Mesenchymal stem cell (in vitro differentiated cells and primary cell): ENCODE data around the gene CELF2.

ENCODE experiments used
- DNase-seq: peaks from one replicate; pipeline ENCODE4 v3.0.0-alpha.2; 2013
- H2AFZ ChIP-seq: one replicate; pipeline ENCODE4 v1.6.1; 2013; ENCODE audit warnings: low read depth, mild to moderate bottlenecking, control low read depth, inconsistent platforms, low read length, moderate library complexity
- H2AK5ac ChIP-seq: 2 replicates; pipeline ENCODE4 v1.6.1; 2013; ENCODE audit warnings: low read length, moderate library complexity, mild to moderate bottlenecking, inconsistent platforms; ENCODE audit not compliant: severe bottlenecking
- H2BK120ac ChIP-seq: one replicate; pipeline ENCODE4 v1.6.1; 2013; ENCODE audit warnings: low read depth, mild to moderate bottlenecking, inconsistent platforms, low read length, moderate library complexity
- H2BK12ac ChIP-seq, 2 experiments: one replicate each; pipeline ENCODE4 v1.6.1; 2013; ENCODE audit warnings: inconsistent platforms in 2 of 2, low read length in 2 of 2, mild to moderate bottlenecking in 2 of 2, moderate library complexity in 2 of 2, control low read depth in 1 of 2
- H2BK15ac ChIP-seq: one replicate; pipeline ENCODE4 v1.6.1; 2013; ENCODE audit warnings: mild to moderate bottlenecking, low read depth, inconsistent platforms; ENCODE audit not compliant: poor library complexity, severe bottlenecking
- H2BK5ac ChIP-seq: 2 replicates; pipeline ENCODE4 v1.6.1; 2013; ENCODE audit warnings: low read depth, mild to moderate bottlenecking, low read length, control low read depth, inconsistent platforms; ENCODE audit not compliant: poor library complexity, severe bottlenecking
- H3K14ac ChIP-seq, 2 experiments: one replicate each; pipeline ENCODE4 v1.6.1; 2013; ENCODE audit warnings: inconsistent platforms in 2 of 2, low read length in 2 of 2, control low read depth in 1 of 2, mild to moderate bottlenecking in 1 of 2, moderate library complexity in 1 of 2
- H3K18ac ChIP-seq, 2 experiments: one replicate each; pipeline ENCODE4 v1.6.1; 2013; ENCODE audit warnings: inconsistent platforms in 2 of 2, low read length in 2 of 2, control low read depth in 1 of 2, low read depth in 1 of 2, mild to moderate bottlenecking in 1 of 2
- H3K23ac ChIP-seq, 2 experiments: one replicate each; pipeline ENCODE4 v1.6.1; 2013; ENCODE audit warnings: inconsistent platforms in 2 of 2, low read length in 2 of 2, mild to moderate bottlenecking in 2 of 2, moderate library complexity in 2 of 2, control low read depth in 1 of 2
- H3K27ac ChIP-seq: 2 replicates; pipeline ENCODE4 v1.5.1; 2013; ENCODE audit warnings: mild to moderate bottlenecking, moderate library complexity, low read length, control low read depth, inconsistent platforms; ENCODE audit not compliant: poor library complexity, severe bottlenecking
- H3K27me3 ChIP-seq, 2 experiments: 2 replicates each; pipeline versions ENCODE4 v1.6.1 to v1.7.0; 2013; ENCODE audit warnings: low read length in 2 of 2, mild to moderate bottlenecking in 2 of 2, moderate library complexity in 2 of 2, control low read depth in 1 of 2, inconsistent platforms in 1 of 2; ENCODE audit not compliant: control insufficient read depth in 1 of 2, insufficient read depth in 1 of 2
- H3K36me3 ChIP-seq, 2 experiments: 2 replicates each; pipeline versions ENCODE4 v1.6.1 to v1.7.0; 2013; ENCODE audit warnings: low read length in 2 of 2, control low read depth in 1 of 2, inconsistent platforms in 1 of 2, low read depth in 1 of 2, mild to moderate bottlenecking in 1 of 2; ENCODE audit not compliant: insufficient read depth in 2 of 2, control insufficient read depth in 1 of 2
- H3K4ac ChIP-seq, 2 experiments: one replicate each; pipeline ENCODE4 v1.6.1; 2013; ENCODE audit warnings: inconsistent platforms in 2 of 2, low read length in 2 of 2, mild to moderate bottlenecking in 2 of 2, moderate library complexity in 2 of 2, control low read depth in 1 of 2, low read depth in 1 of 2
- H3K4me1 ChIP-seq: 2 replicates; pipeline ENCODE4 v1.6.1; 2013; ENCODE audit warnings: low read depth, low read length, control low read depth; ENCODE audit not compliant: control insufficient read depth, insufficient read depth
- H3K4me2 ChIP-seq: 2 replicates; pipeline ENCODE4 v1.6.1; 2013; ENCODE audit warnings: low read length, mild to moderate bottlenecking, inconsistent platforms; ENCODE audit not compliant: poor library complexity, severe bottlenecking
- H3K4me3 ChIP-seq, 2 experiments: 2 replicates each; pipeline versions ENCODE4 v1.5.1 to v1.7.0; 2013; ENCODE audit warnings: low read length in 2 of 2, mild to moderate bottlenecking in 2 of 2, control low read depth in 1 of 2, low read depth in 1 of 2; ENCODE audit not compliant: insufficient read depth in 1 of 2
- H3K79me1 ChIP-seq: replicated peaks from 2 replicates; pipeline ENCODE4 v1.6.1; 2013; ENCODE audit warnings: mild to moderate bottlenecking, control low read depth, low read length, inconsistent platforms; ENCODE audit not compliant: poor library complexity, severe bottlenecking
- H3K9ac ChIP-seq: 2 replicates; pipeline ENCODE4 v1.7.0; 2013; ENCODE audit warnings: mild to moderate bottlenecking, low read length, moderate library complexity
- H3K9me3 ChIP-seq: 2 replicates; pipeline ENCODE4 v1.7.0; 2013; ENCODE audit warnings: mild to moderate bottlenecking, low read length; ENCODE audit not compliant: control insufficient read depth
- H4K8ac ChIP-seq: one replicate; pipeline ENCODE4 v1.6.1; 2013; ENCODE audit warnings: inconsistent platforms, mild to moderate bottlenecking, low read length, moderate library complexity
- H4K91ac ChIP-seq: one replicate; pipeline ENCODE4 v1.6.1; 2013; ENCODE audit warnings: mild to moderate bottlenecking, low read length, inconsistent platforms
- WGBS: methylation state at CpG from one replicate; pipeline ENCODE4 v1.1.7; 2013; ENCODE audit warnings: mixed read lengths; 5-methylcytosine and 5-hydroxymethylcytosine counted together

Gene CELF2

GRCh38 chr10:11334436-11334835 is 316.8 kb downstream of the CELF2 start:
- Histone ChIP-seq H3K4me2 (no peak overlapping the region), H2BK12ac (no peak overlapping the region), H4K8ac (no peak overlapping the region), H2AFZ (no peak overlapping the region), H2BK15ac (no peak overlapping the region), H3K14ac (no peak overlapping the region), H3K9ac (no peak overlapping the region), H3K4me1 (no peaks in the 10 kb centered on the region), H2BK5ac (no peak overlapping the region), H2AK5ac (no peak overlapping the region), H4K91ac (no peak overlapping the region), H2BK120ac (no peak overlapping the region), H3K27ac (no peak overlapping the region), H3K79me1 (no peaks in the 10 kb centered on the region), H3K9me3 (no peaks in the 10 kb centered on the region), H3K4me3 (no peak overlapping the region), H3K18ac (no peak overlapping the region), H3K36me3 (peaks cover 8 to 18% of the 10 kb centered on the region in 2 experiments), H3K4ac (no peak overlapping the region), H3K23ac (no peak overlapping the region), H3K27me3 (peaks cover 5 to 18% of the 10 kb centered on the region in 2 experiments)
- no peak for DNase-seq
- WGBS, result 88% methylated on average over 5 of the region's 8 CpGs

GRCh38 chr10:11335167-11335652 is 317.5 kb downstream of the CELF2 start:
- Histone ChIP-seq H2BK15ac (no peak overlapping the region), H2BK120ac (no peak overlapping the region), H3K27me3 (peaks cover 5 to 26% of the 10 kb centered on the region in 2 experiments), H3K14ac (no peak overlapping the region), H4K91ac (no peak overlapping the region), H3K36me3 (peaks cover 8 to 18% of the 10 kb centered on the region in 2 experiments), H4K8ac (no peak overlapping the region), H2BK5ac (no peak overlapping the region), H3K23ac (no peak overlapping the region), H2AFZ (no peak overlapping the region), H3K9me3 (no peaks in the 10 kb centered on the region), H2BK12ac (no peak overlapping the region), H3K27ac (no peak overlapping the region), H3K79me1 (no peaks in the 10 kb centered on the region), H3K4me3 (no peak overlapping the region), H2AK5ac (no peak overlapping the region), H3K4me2 (no peak overlapping the region), H3K4ac (no peak overlapping the region), H3K4me1 (no peaks in the 10 kb centered on the region), H3K18ac (no peak overlapping the region), H3K9ac (no peak overlapping the region)
- peak; percentile 17 for DNase-seq
- WGBS, result 70% methylated on average over 11 of the region's 12 CpGs

- Histone ChIP-seq H2BK12ac (no peak overlapping the region), H3K36me3 (peaks cover 8 to 18% of the 10 kb centered on the region in 2 experiments), H2BK5ac (no peak overlapping the region), H3K4me1 (no peaks in the 10 kb centered on the region), H2BK15ac (no peak overlapping the region), H3K23ac (no peak overlapping the region), H3K4ac (no peak overlapping the region), H3K4me2 (no peak overlapping the region), H4K91ac (no peak overlapping the region), H4K8ac (no peak overlapping the region), H3K27me3 (peaks cover 5 to 33% of the 10 kb centered on the region in 2 experiments), H3K9ac (no peak overlapping the region), H3K14ac (no peak overlapping the region), H3K4me3 (no peak overlapping the region), H3K79me1 (no peaks in the 10 kb centered on the region), H3K18ac (no peak overlapping the region), H2AFZ (no peak overlapping the region), H2AK5ac (no peak overlapping the region), H3K27ac (no peak overlapping the region), H3K9me3 (no peaks in the 10 kb centered on the region), H2BK120ac (no peak overlapping the region)
- no peak for DNase-seq
- WGBS, result 92% methylated on average over 11 of the region's 12 CpGs
Measured at GRCh38 chr10:11335881-11336430, 318.3 kb downstream of the CELF2 start.

- Histone ChIP-seq H3K79me1 (no peaks in the 10 kb centered on the region), H3K9me3 (no peaks in the 10 kb centered on the region)
Measured at GRCh38 chr10:11336722-11337162, 319.1 kb downstream of the CELF2 start.

More at GRCh38 chr10:11336722-11337162, 319.1 kb downstream of the CELF2 start:
- H3K4me1 ChIP-seq, result no peaks in the 10 kb centered on the region
- DNase-seq, result no peak
- H4K8ac ChIP-seq, result no peak overlapping the region
- H3K18ac ChIP-seq, result no peak overlapping the region
- H3K4me2 ChIP-seq, result no peak overlapping the region
- peaks cover 8 to 18% of the 10 kb centered on the region in 2 experiments for H3K36me3 ChIP-seq
- no peak overlapping the region for H3K27ac ChIP-seq
- no peak overlapping the region for H2BK15ac ChIP-seq
- no peak overlapping the region for H2BK120ac ChIP-seq
- H3K4me3 ChIP-seq, result no peak overlapping the region
- peaks cover 5 to 40% of the 10 kb centered on the region in 2 experiments for H3K27me3 ChIP-seq
- no peak overlapping the region for H3K14ac ChIP-seq
- no peak overlapping the region for H3K23ac ChIP-seq
- H2AK5ac ChIP-seq, result no peak overlapping the region
- H3K4ac ChIP-seq, result no peak overlapping the region
- H3K9ac ChIP-seq, result no peak overlapping the region
- H2AFZ ChIP-seq, result no peak overlapping the region
- H4K91ac ChIP-seq, result no peak overlapping the region
- H2BK5ac ChIP-seq, result no peak overlapping the region
- H2BK12ac ChIP-seq, result no peak overlapping the region
- 87% methylated on average over 8 of the region's 8 CpGs for WGBS
